IMR-90 (cell line): ENCODE data around the gene TMUB1.

Source experiments
- BHLHE40 ChIP-seq: fragments of 150-350 bp; IDR thresholded peaks from 2 replicates; pipeline ENCODE4 v1.6.1; 2016; ENCODE audit warnings: mild to moderate bottlenecking, low read depth, low read length
- CHD1 ChIP-seq: IDR thresholded peaks from 2 replicates; pipeline ENCODE4 v1.6.1; 2012; ENCODE audit warnings: low read depth, low read length, improper control_type of control experiment
- CTCF ChIP-seq: conservative IDR thresholded peaks from 2 replicates; pipeline ENCODE4 v1.5.1; 2012; ENCODE audit warnings: mild to moderate bottlenecking, low read depth, low read length, improper control_type of control experiment
- MAFK ChIP-seq: IDR thresholded peaks from 2 replicates; pipeline ENCODE4 v1.6.1; 2012; ENCODE audit warnings: low read depth, low read length, improper control_type of control experiment
- MAZ ChIP-seq: IDR thresholded peaks from 2 replicates; pipeline ENCODE4 v1.6.1; 2012; ENCODE audit warnings: low read depth, mild to moderate bottlenecking, low read length, improper control_type of control experiment, moderate library complexity, borderline replicate concordance
- MXI1 ChIP-seq: IDR thresholded peaks from 2 replicates; pipeline ENCODE4 v1.6.1; 2012; ENCODE audit warnings: low read depth, mild to moderate bottlenecking, low read length, moderate library complexity, borderline replicate concordance
- NFE2L2 ChIP-seq: fragments of 150-350 bp; IDR thresholded peaks from 2 replicates; pipeline ENCODE4 v1.6.1; 2016; ENCODE audit warnings: low read depth, mild to moderate bottlenecking, low read length
- POLR2A ChIP-seq: IDR thresholded peaks from 2 replicates; pipeline ENCODE4 v1.6.1; 2012; ENCODE audit warnings: mild to moderate bottlenecking, low read depth, low read length
- RCOR1 ChIP-seq: IDR thresholded peaks from 2 replicates; pipeline ENCODE4 v1.6.1; 2012; ENCODE audit warnings: mild to moderate bottlenecking, low read length, improper control_type of control experiment; ENCODE audit not compliant: insufficient replicate concordance
- RFX5 ChIP-seq: IDR thresholded peaks from 2 replicates; pipeline ENCODE4 v1.8.0; 2012; ENCODE audit warnings: low read depth, mild to moderate bottlenecking, low read length, moderate library complexity
- SMC3 ChIP-seq: fragments of 150-350 bp; IDR thresholded peaks from 2 replicates; pipeline ENCODE4 v1.6.1; 2016; ENCODE audit warnings: low read depth, mild to moderate bottlenecking, antibody characterized with exemption, low read length, moderate library complexity
- USF2 ChIP-seq: fragments of 150-350 bp; IDR thresholded peaks from 2 replicates; pipeline ENCODE4 v1.6.1; 2017; ENCODE audit warnings: mild to moderate bottlenecking, antibody characterized with exemption, low read length, low read depth
- TF ChIP-seq, protein P1 (sequence below): fragments of 150-350 bp; IDR thresholded peaks from 2 replicates; pipeline ENCODE4 v1.6.1; 2016; ENCODE audit warnings: low read depth, mild to moderate bottlenecking, low read length, moderate library complexity, borderline replicate concordance

GRCh38 chr7:151130741-151131157, 47.5 kb upstream of the TMUB1 start:
- TF ChIP-seq BHLHE40 = no peak
- TF ChIP-seq CTCF = no peak
- TF ChIP-seq POLR2A = no peak
- TF ChIP-seq USF2 = no peak
- no peak for TF ChIP-seq MAZ
- TF ChIP-seq SMC3 = no peak
- TF ChIP-seq RFX5 = no peak
- no peak for TF ChIP-seq NFE2L2
- TF ChIP-seq CHD1 = no peak
- no peak for TF ChIP-seq MXI1
- TF ChIP-seq MAFK = no peak
- TF ChIP-seq, protein P1, sequence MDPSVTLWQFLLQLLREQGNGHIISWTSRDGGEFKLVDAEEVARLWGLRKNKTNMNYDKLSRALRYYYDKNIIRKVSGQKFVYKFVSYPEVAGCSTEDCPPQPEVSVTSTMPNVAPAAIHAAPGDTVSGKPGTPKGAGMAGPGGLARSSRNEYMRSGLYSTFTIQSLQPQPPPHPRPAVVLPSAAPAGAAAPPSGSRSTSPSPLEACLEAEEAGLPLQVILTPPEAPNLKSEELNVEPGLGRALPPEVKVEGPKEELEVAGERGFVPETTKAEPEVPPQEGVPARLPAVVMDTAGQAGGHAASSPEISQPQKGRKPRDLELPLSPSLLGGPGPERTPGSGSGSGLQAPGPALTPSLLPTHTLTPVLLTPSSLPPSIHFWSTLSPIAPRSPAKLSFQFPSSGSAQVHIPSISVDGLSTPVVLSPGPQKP = no peak
- no peak for TF ChIP-seq RCOR1
